K562 (cell line): ENCODE data around the gene ACTL7B. TPM values are rescaled to one million over a fixed set of nuclear protein-coding genes. Genes with fewer than 3 reads are reported as not detected.

ENCODE experiments used
- ATAC-seq: fragments of 200-7000 bp; cut with Tn5 transposase; 3 replicates; pipeline ENCODE4 v1.9.1; 2020; ENCODE audit warnings: moderate library complexity
- BruUV-seq: library from RNA; stranded (reverse); fragments of 400-500 nt; replicated peaks from 2 replicates; lab custom pipeline; 2021; lab: Mats Ljungman, UMichigan
- CTCF ChIA-PET: fragments of 300-600 bp; formaldehyde crosslinking; extraction: SDS; loops from one replicate; lab custom pipeline; 2021; ENCODE audit warnings: low intra/inter-chr PET ratio; lab: Yijun Ruan, JAX
- POLR2A ChIA-PET: fragments of 300-600, 350-650 bp; sonication (Branson Sonifier 250); formaldehyde crosslinking; extraction: SDS; loops from one replicate; lab custom pipeline; 2021; ENCODE audit warnings: antibody characterized with exemption, inconsistent platforms; lab: Yijun Ruan, JAX
- DNase-seq, 4 experiments: peaks; one replicate each; pipeline versions ENCODE4 v3.0.0 to v3.0.0-alpha.2; 2011 to 2018; ENCODE audit warnings: low spot score in 3 of 4, mixed read lengths in 3 of 4; ENCODE audit errors: extremely low read depth in 1 of 4
- FAIRE-seq: peaks from 2 replicates; lab custom pipeline; 2011; peaks lifted over from hg19 to GRCh38; lab: Jason Lieb, UNC
- H2AFZ ChIP-seq: 2 replicates; pipeline ENCODE4 v1.6.0; 2011; ENCODE audit warnings: low read depth, low read length, control low read depth, inconsistent platforms
- H3K27ac ChIP-seq: fragments of 200-600 bp; 3 replicates; pipeline ENCODE4 v1.8.0; 2011; ENCODE audit warnings: low read depth, mild to moderate bottlenecking, control low read depth, inconsistent platforms, low read length, moderate library complexity, mixed read lengths; ENCODE audit errors: extremely low read depth
- H3K27me3 ChIP-seq, 2 experiments: fragments of 300-600 bp in 1 of 2; 2 replicates in 1 of 2; 3 replicates in 1 of 2; pipeline versions ENCODE4 v1.6.0 to v1.8.0; 2011; ENCODE audit warnings: inconsistent platforms in 2 of 2, low read length in 2 of 2, mild to moderate bottlenecking in 1 of 2, mixed read lengths in 1 of 2, moderate library complexity in 1 of 2; ENCODE audit not compliant: control insufficient read depth in 2 of 2, insufficient read depth in 2 of 2
- H3K36me3 ChIP-seq: fragments of 300-600 bp; 3 replicates; pipeline ENCODE4 v1.8.0; 2011; ENCODE audit warnings: mild to moderate bottlenecking, low read length, inconsistent platforms; ENCODE audit not compliant: control insufficient read depth, insufficient read depth
- H3K4me1 ChIP-seq, 2 experiments: fragments of 200-600 bp in 1 of 2; replicated peaks in 1 of 2; 2 replicates in 1 of 2; 3 replicates in 1 of 2; pipeline versions ENCODE4 v1.5.1 to v1.8.0; 2011; ENCODE audit warnings: inconsistent platforms in 2 of 2, low read length in 2 of 2, mild to moderate bottlenecking in 1 of 2, mixed read lengths in 1 of 2, moderate library complexity in 1 of 2; ENCODE audit not compliant: control insufficient read depth in 2 of 2, insufficient read depth in 2 of 2
- H3K4me2 ChIP-seq: 2 replicates; pipeline ENCODE4 v1.6.1; 2011; ENCODE audit warnings: low read length, control low read depth, inconsistent platforms, mixed read lengths; ENCODE audit not compliant: insufficient read depth
- H3K4me3 ChIP-seq: fragments of 200-600 bp; sonication (generic), shearing (Covaris generic); 2 replicates; pipeline ENCODE4 v1.5.1; 2016; ENCODE audit warnings: control low read depth, inconsistent platforms
- H3K79me2 ChIP-seq: fragments of 200-600 bp; 3 replicates; pipeline ENCODE4 v1.8.0; 2011; ENCODE audit warnings: low read length, inconsistent platforms; ENCODE audit not compliant: control insufficient read depth, insufficient read depth
- H3K9ac ChIP-seq, 2 experiments: 2 replicates each; pipeline versions ENCODE4 v1.6.0 to v1.6.1; 2011; ENCODE audit warnings: low read depth in 2 of 2, low read length in 2 of 2, control low read depth in 1 of 2, inconsistent platforms in 1 of 2, mild to moderate bottlenecking in 1 of 2, mixed read lengths in 1 of 2; ENCODE audit not compliant: insufficient read depth in 1 of 2
- H3K9me1 ChIP-seq: one replicate; pipeline ENCODE4 v1.6.0; 2011; ENCODE audit warnings: inconsistent platforms, mild to moderate bottlenecking, low read length, moderate library complexity; ENCODE audit not compliant: control insufficient read depth, insufficient read depth
- H3K9me3 ChIP-seq: replicated peaks from 2 replicates; pipeline ENCODE4 v1.5.1; 2011; ENCODE audit warnings: low read depth, low read length, inconsistent platforms; ENCODE audit not compliant: control insufficient read depth, insufficient read depth
- H4K20me1 ChIP-seq: replicated peaks from 2 replicates; pipeline ENCODE4 v1.6.1; 2011; ENCODE audit warnings: low read length, inconsistent platforms, mixed read lengths; ENCODE audit not compliant: control insufficient read depth, insufficient read depth
- BRCA1 ChIP-seq, 2 experiments: fragments of 450-650 bp in 1 of 2; sonication (generic) in 1 of 2; formaldehyde crosslinking in 1 of 2; IDR thresholded peaks; 2 replicates each; pipeline versions ENCODE4 v1.5.0 to v1.6.1; 2017 to 2020; ENCODE audit warnings: mild to moderate bottlenecking in 1 of 2, missing genetic modification reagents in 1 of 2
- CREB1 ChIP-seq, 2 experiments: sonication (generic) in 1 of 2; formaldehyde crosslinking in 1 of 2; IDR thresholded peaks; 2 replicates each; pipeline versions ENCODE4 v1.6.1 to v1.8.0; 2012 to 2022; ENCODE audit warnings: inconsistent platforms in 1 of 2, mild to moderate bottlenecking in 1 of 2, missing genetic modification reagents in 1 of 2, moderate library complexity in 1 of 2
- POLR2G ChIP-seq: fragments of 200-400 bp; formaldehyde crosslinking; IDR thresholded peaks from 2 replicates; pipeline ENCODE4 v1.6.1; 2017; ENCODE audit warnings: low read depth, mild to moderate bottlenecking, antibody characterized with exemption, low read length, moderate library complexity
- SNIP1 ChIP-seq: fragments of 450-650 bp; IDR thresholded peaks from 2 replicates; pipeline ENCODE4 v1.7.1; 2017; ENCODE audit warnings: low read depth, mild to moderate bottlenecking
- TAL1 ChIP-seq: fragments of 450-650 bp; IDR thresholded peaks from 2 replicates; pipeline ENCODE4 v1.6.1; 2016; ENCODE audit warnings: mild to moderate bottlenecking
- TSC22D4 ChIP-seq: fragments of 450-650 bp; IDR thresholded peaks from 2 replicates; pipeline ENCODE4 v1.6.1; 2016; ENCODE audit warnings: missing genetic modification characterization, missing biosample characterization, control low read depth
- USF2 ChIP-seq: sonication (generic); formaldehyde crosslinking; IDR thresholded peaks from 2 replicates; pipeline ENCODE4 v1.5.0; 2020; ENCODE audit warnings: missing genetic modification reagents
- ZNF217 ChIP-seq: sonication (generic); formaldehyde crosslinking; IDR thresholded peaks from 2 replicates; pipeline ENCODE4 v1.8.0; 2022; ENCODE audit warnings: mild to moderate bottlenecking, missing genetic modification reagents
- ZNF239 ChIP-seq: fragments of 250-450 bp; sonication (Bioruptor Pico); IDR thresholded peaks from 2 replicates; pipeline ENCODE4 v1.4.0; 2020; ENCODE audit warnings: mild to moderate bottlenecking
- ZNF280B ChIP-seq: fragments of 250-450 bp; sonication (Bioruptor Pico); IDR thresholded peaks from 2 replicates; pipeline ENCODE4 v1.5.1; 2021; ENCODE audit warnings: mild to moderate bottlenecking
- ZNF41 ChIP-seq: fragments of 250-450 bp; sonication (Bioruptor Pico); conservative IDR thresholded peaks from 2 replicates; pipeline ENCODE4 v1.4.0; 2020; ENCODE audit warnings: mild to moderate bottlenecking
- WGBS: fragments of 100-300 bp; shearing (Covaris generic); methylation state at CpG from one replicate; pipeline ENCODE4 v1.1.6; 2016; ENCODE audit warnings: low coverage, mixed read lengths; ENCODE audit not compliant: insufficient coverage; ENCODE audit errors: missing lambda C conversion rate; 5-methylcytosine and 5-hydroxymethylcytosine counted together
- in situ Hi-C: fragments of 300-500 bp; cut with MboI; formaldehyde crosslinking; loops from 4 replicates; pipeline ENCODE4 v1.15.0; 2018; ENCODE audit warnings: inconsistent platforms, mixed read lengths
- intact Hi-C: fragments of 100-400 bp; cut with micrococcal nuclease; formaldehyde crosslinking; loops from 2 replicates; pipeline ENCODE4 v1.14.2; 2022
- polyA plus RNA-seq, 8 experiments: library from polyadenylated mRNA; depleted of rRNA in 4 of 8; stranded (reverse) in 5 of 8; unstranded in 3 of 8; fragments of >200 nt; fragmentation: Nextera tagmentation in 2 of 8; fragmentation: Illumina TruSeq in 1 of 8; extraction: Ambion mirVana in 2 of 8; extraction: Trizol in 1 of 8; gene quantifications; 2 replicates each; pipeline versions ENCODE4 v1.2.1 to v1.2.3, GENCODE V29; 2011 to 2014; ENCODE audit warnings: inconsistent platforms in 1 of 8, missing spikeins in 1 of 8
- small RNA-seq: library from RNA; depleted of rRNA; stranded (forward); fragments of <200 nt; gene quantifications from one replicate; pipeline ENCODE3, GENCODE V24; 2014
- total RNA-seq, 7 experiments: library from RNA; depleted of rRNA in 6 of 7; stranded (reverse); fragments of >200 nt in 6 of 7; fragmentation: Illumina TruSeq in 2 of 7; extraction: Trizol in 2 of 7; gene quantifications; 2 replicates each; pipeline versions ENCODE4 v1.2.1 to v1.2.3, GENCODE V29; 2011 to 2021; ENCODE audit warnings: low replicate concordance in 1 of 7

Gene ACTL7B
- total and polyA plus RNA-seq, 9 of the 15 experiments (the other 6 are each of a cell fraction or from before 2014, with no cell fraction given), result not detected

- H3K79me2 ChIP-seq, result no peaks in the 10 kb centered on the region
- H4K20me1 ChIP-seq, result no peaks in the 10 kb centered on the region
- in situ Hi-C loops (no loop called here), intact Hi-C loops (no loop called here)
- ChIA-PET POLR2A (no interaction called here), CTCF (no interaction called here)
- H2AFZ ChIP-seq, result no peak overlapping the region
- no peak overlapping the region for H3K9ac ChIP-seq
- no peak overlapping the region for H3K4me3 ChIP-seq
- DNase-seq, result no peak
- no peaks in the 10 kb centered on the region for H3K9me3 ChIP-seq
- no peak overlapping the region for H3K27ac ChIP-seq
- FAIRE-seq, result no peak
- no peaks in the 10 kb centered on the region for H3K9me1 ChIP-seq
- WGBS, result 2% methylated on average over 3 of the region's 3 CpGs
- ATAC-seq, result no peak
- TF ChIP-seq TSC22D4 (tag), result no peak
- TF ChIP-seq ZNF239 (CRISPR knock-in tag), result no peak
- TF ChIP-seq POLR2G, result no peak
- no peak for TF ChIP-seq SNIP1
- no peak for TF ChIP-seq USF2
- no peak for TF ChIP-seq ZNF41 (CRISPR knock-in tag)
- TF ChIP-seq CREB1 (IDR thresholded peaks at IDR 0.05), result no peak
- TF ChIP-seq CREB1 (CRISPR knock-in tag; IDR thresholded peaks at IDR 0.05), result no peak
- no peak for TF ChIP-seq ZNF217 (CRISPR knock-in tag)
- no peak for TF ChIP-seq TAL1
- TF ChIP-seq ZNF280B (CRISPR knock-in tag), result no peak
- no peak for TF ChIP-seq BRCA1 (IDR thresholded peaks at IDR 0.05)
- no peak for TF ChIP-seq BRCA1 (CRISPR knock-in tag; IDR thresholded peaks at IDR 0.05)
- H3K4me2 ChIP-seq, result no peak overlapping the region
- H3K27me3 ChIP-seq, result peaks cover 7 to 18% of the 10 kb centered on the region in 2 experiments; a peak in 4 of 5 replicates
- H3K4me1 ChIP-seq, result no peaks in the 10 kb centered on the region; a peak in 1 of 5 replicates
- no TSS peak for BruUV-seq
- no peaks in the 10 kb centered on the region for H3K36me3 ChIP-seq
Measured at GRCh38 chr9:108809269-108809668, 46.5 kb downstream of the ACTL7B start.

Small RNA genes lying within 50 kb of the gene (small RNA-seq; reads per million reads assigned to genes)
- gene AL359692.1, result not detected

Other genes with a start within 250 kb of the ACTL7B start
- not detected in 2 replicates for gene ACTL7A, start 6.3 kb upstream of the ACTL7B start, total RNA-seq (2014; rRNA removed)
- gene ACTL7A, start 6.3 kb upstream of the ACTL7B start, total RNA-seq (2014; rRNA removed; fragmentation: Illumina TruSeq; extraction: Trizol), result not detected in 2 replicates
- not detected in 2 replicates for gene ACTL7A, start 6.3 kb upstream of the ACTL7B start, total RNA-seq (2015; rRNA removed; fragmentation: Illumina TruSeq; extraction: Trizol)
- not detected in 2 replicates for gene ACTL7A, start 6.3 kb upstream of the ACTL7B start, total RNA-seq (2021)
- gene ACTL7A, start 6.3 kb upstream of the ACTL7B start, polyA plus RNA-seq (2011; rRNA removed), result not detected in 2 replicates
- not detected in 2 replicates for gene ACTL7A, start 6.3 kb upstream of the ACTL7B start, polyA plus RNA-seq (2014; fragmentation: Illumina TruSeq; extraction: Trizol)
- not detected for gene ACTL7A, start 6.3 kb upstream of the ACTL7B start, polyA plus RNA-seq (2014; fragmentation: Nextera tagmentation; extraction: Ambion mirVana)
- gene ACTL7A, start 6.3 kb upstream of the ACTL7B start, polyA plus RNA-seq (2014; rRNA removed), result not detected in 2 replicates
- 35.8 and 40.8 TPM in 2 replicates for gene ELP1, start 78.1 kb upstream of the ACTL7B start, total RNA-seq (2014; rRNA removed)
- gene ELP1, start 78.1 kb upstream of the ACTL7B start, total RNA-seq (2014; rRNA removed; fragmentation: Illumina TruSeq; extraction: Trizol), result 37.2 and 39.7 TPM in 2 replicates
- 39.0 and 41.7 TPM in 2 replicates for gene ELP1, start 78.1 kb upstream of the ACTL7B start, total RNA-seq (2015; rRNA removed; fragmentation: Illumina TruSeq; extraction: Trizol)
- 33.4 and 38.6 TPM in 2 replicates for gene ELP1, start 78.1 kb upstream of the ACTL7B start, total RNA-seq (2021)
- gene ELP1, start 78.1 kb upstream of the ACTL7B start, polyA plus RNA-seq (2011; rRNA removed), result 43.7 and 48.6 TPM in 2 replicates
- gene ELP1, start 78.1 kb upstream of the ACTL7B start, polyA plus RNA-seq (2014; fragmentation: Illumina TruSeq; extraction: Trizol), result 35.4 and 45.3 TPM in 2 replicates
- gene ELP1, start 78.1 kb upstream of the ACTL7B start, polyA plus RNA-seq (2014; fragmentation: Nextera tagmentation; extraction: Ambion mirVana), result 10 to 100 TPM; 17.0 to 25.0 TPM
- gene ELP1, start 78.1 kb upstream of the ACTL7B start, polyA plus RNA-seq (2014; rRNA removed), result 30.9 and 46.6 TPM in 2 replicates
- 8.9 and 12.9 TPM in 2 replicates for gene ABITRAM, start 78.4 kb upstream of the ACTL7B start, total RNA-seq (2014; rRNA removed)
- 24.2 and 24.9 TPM in 2 replicates for gene ABITRAM, start 78.4 kb upstream of the ACTL7B start, total RNA-seq (2014; rRNA removed; fragmentation: Illumina TruSeq; extraction: Trizol)
- gene ABITRAM, start 78.4 kb upstream of the ACTL7B start, total RNA-seq (2015; rRNA removed; fragmentation: Illumina TruSeq; extraction: Trizol), result 26.4 and 28.9 TPM in 2 replicates
- gene ABITRAM, start 78.4 kb upstream of the ACTL7B start, total RNA-seq (2021), result 18.6 and 19.7 TPM in 2 replicates
- 44.7 and 46.9 TPM in 2 replicates for gene ABITRAM, start 78.4 kb upstream of the ACTL7B start, polyA plus RNA-seq (2011; rRNA removed)
- 37.7 and 47.6 TPM in 2 replicates for gene ABITRAM, start 78.4 kb upstream of the ACTL7B start, polyA plus RNA-seq (2014; fragmentation: Illumina TruSeq; extraction: Trizol)
- gene ABITRAM, start 78.4 kb upstream of the ACTL7B start, polyA plus RNA-seq (2014; fragmentation: Nextera tagmentation; extraction: Ambion mirVana), result 10 to 100 TPM; 26.5 to 34.4 TPM
- 27.2 and 28.4 TPM in 2 replicates for gene ABITRAM, start 78.4 kb upstream of the ACTL7B start, polyA plus RNA-seq (2014; rRNA removed)
- gene CTNNAL1, start 157.5 kb upstream of the ACTL7B start, total RNA-seq (2014; rRNA removed), result 37.6 and 38.9 TPM in 2 replicates
- gene CTNNAL1, start 157.5 kb upstream of the ACTL7B start, total RNA-seq (2014; rRNA removed; fragmentation: Illumina TruSeq; extraction: Trizol), result 78.0 and 89.1 TPM in 2 replicates
- 42.2 and 46.7 TPM in 2 replicates for gene CTNNAL1, start 157.5 kb upstream of the ACTL7B start, total RNA-seq (2015; rRNA removed; fragmentation: Illumina TruSeq; extraction: Trizol)
- gene CTNNAL1, start 157.5 kb upstream of the ACTL7B start, total RNA-seq (2021), result 46.9 and 48.8 TPM in 2 replicates
- gene CTNNAL1, start 157.5 kb upstream of the ACTL7B start, polyA plus RNA-seq (2011; rRNA removed), result 42.5 and 70.7 TPM in 2 replicates
- gene CTNNAL1, start 157.5 kb upstream of the ACTL7B start, polyA plus RNA-seq (2014; fragmentation: Illumina TruSeq; extraction: Trizol), result 53.8 and 57.9 TPM in 2 replicates
- 10 to 100 TPM; 23.2 to 29.8 TPM for gene CTNNAL1, start 157.5 kb upstream of the ACTL7B start, polyA plus RNA-seq (2014; fragmentation: Nextera tagmentation; extraction: Ambion mirVana)
- 42.3 and 43.6 TPM in 2 replicates for gene CTNNAL1, start 157.5 kb upstream of the ACTL7B start, polyA plus RNA-seq (2014; rRNA removed)